Endometrial microvascular endothelial cells (primary cell): ENCODE results near the gene FAXDC2. TPM values are rescaled to one million over a fixed set of nuclear protein-coding genes. Genes with fewer than 3 reads are reported as not detected.

Experiments used
- in situ Hi-C: cut with HindIII; loops from 2 replicates; pipeline ENCODE4 v1.10.0; 2017; ENCODE audit warnings: low sequenced_read_pairs, low pct_unique_long_range_greater_than_20kb; ENCODE audit errors: inconsistent ontology term
- total RNA-seq: library from RNA; depleted of rRNA; stranded (reverse); fragments of >200 nt; gene quantifications from one replicate; pipeline ENCODE4 v1.2.3, GENCODE V29; 2015; ENCODE audit errors: inconsistent ontology term

Gene FAXDC2
- total RNA-seq, 1 donor from 2014 or later: 3.3 TPM

DNA sequence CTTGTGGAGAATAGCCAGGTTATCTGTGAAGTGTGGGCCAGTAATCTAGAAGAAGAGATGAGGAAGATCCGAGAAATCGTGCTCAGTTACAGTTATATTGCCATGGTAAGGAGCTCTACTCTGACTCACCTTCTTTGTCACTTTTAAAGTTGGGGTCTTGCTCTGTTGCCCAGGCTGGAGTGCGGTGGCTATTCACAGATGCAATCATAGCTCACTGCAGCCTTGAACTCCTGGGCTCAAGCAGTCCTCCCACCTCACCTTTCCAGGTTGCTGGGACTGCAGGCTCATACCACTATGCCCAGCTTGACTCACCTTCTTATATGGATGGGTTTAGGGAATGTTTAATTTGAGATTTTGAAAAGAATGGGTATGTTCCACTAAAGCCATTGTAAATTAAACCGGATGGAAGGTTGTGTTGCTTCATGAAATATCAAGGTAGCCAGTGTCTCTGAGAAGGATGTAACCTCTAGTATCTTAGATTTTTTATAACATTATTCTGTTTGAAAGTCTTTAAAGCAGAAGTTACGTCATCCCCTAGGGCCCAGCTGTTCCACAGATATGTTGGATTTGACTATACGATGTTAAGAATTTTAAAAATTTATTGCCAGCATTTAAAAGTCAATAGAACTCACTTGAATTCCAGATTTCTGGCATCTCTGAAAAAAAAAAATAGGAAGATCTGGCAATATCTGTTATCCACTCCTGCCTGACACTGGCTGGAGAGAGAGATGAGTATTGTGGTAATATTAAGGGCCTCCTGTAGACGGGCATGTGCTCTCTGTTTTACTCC is 13.1 kb upstream of the FAXDC2 start:
- in situ Hi-C loops: no loop called here

DNA sequence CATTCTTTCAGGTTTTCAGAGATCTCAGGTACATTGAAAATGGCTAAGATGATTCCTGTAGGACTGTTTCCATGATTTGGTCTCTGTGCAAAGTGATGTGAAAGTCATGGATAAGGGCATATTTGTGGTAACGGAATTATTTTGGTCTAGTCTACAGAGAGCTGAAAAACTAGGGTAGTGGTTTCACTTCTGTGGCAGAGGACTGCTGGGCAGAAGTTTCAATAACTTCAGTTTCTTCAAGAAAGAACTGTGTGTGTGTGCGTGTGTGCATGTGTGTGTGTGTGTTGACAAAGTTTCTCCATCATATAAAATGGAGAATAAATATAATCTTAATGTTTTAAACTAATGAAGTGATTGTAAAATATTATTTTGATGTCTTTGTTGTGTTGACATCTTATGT is 12.4 kb upstream of the FAXDC2 start:
- in situ Hi-C loops: no loop called here

DNA sequence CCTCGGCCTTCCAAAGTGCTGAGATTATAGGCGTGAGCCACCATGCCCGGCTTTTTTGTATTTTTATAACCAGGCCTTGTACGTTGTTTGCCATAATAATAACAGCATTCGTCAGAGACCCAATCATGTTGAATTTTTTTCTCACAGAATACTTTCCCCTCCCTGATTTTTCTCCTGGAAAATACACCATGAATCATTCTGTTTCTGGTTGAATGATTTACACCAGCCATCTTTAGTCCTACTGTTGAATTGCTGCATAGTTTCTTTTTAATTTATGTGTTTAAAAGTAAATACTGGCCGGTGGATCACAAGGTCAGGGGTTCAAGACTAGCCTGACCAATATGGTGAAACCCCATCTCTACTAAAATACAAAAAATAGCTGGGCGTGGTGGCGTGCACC is 11.5 kb upstream of the FAXDC2 start:
- in situ Hi-C loops: no loop called here

DNA sequence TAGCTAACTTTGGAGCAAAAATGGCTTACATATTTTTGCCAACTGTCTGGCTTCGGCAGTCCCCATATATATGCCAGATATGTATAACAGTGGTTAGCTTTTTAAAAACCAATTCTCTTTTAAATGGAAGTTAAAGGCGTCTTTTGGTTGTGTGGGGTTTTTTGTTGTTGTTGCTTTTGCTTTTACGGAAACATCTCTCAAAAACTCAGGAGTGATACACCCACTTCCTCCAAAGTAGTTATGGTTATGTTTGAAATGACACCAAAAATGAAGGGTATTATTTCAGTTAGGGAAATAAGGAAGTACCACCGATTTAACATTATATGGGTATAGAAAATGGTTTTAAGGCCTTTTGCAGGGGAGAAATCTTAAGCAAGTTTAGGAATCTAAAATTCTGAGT is 10.4 kb upstream of the FAXDC2 start:
- in situ Hi-C loops: no loop called here

DNA sequence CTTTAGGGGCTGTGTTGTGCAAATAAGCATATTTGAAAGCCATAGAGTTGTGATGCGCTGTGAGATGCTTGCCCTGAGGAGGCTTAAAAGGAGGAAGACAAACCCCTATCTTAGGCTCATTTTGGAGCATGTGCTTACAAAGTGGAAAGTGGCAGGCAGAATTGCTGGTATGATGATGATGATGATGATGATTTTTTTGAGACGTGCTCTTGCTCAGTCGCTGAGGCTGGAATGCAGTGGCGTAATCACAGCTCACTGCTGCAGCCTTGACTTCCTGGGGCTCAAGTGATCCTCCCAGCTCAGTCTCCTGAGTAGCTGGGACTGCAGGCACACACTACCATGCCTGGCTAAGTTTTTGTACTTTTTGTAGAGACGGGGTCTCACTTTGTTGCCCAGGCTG is 9.7 kb upstream of the FAXDC2 start:
- in situ Hi-C loops: no loop called here

DNA sequence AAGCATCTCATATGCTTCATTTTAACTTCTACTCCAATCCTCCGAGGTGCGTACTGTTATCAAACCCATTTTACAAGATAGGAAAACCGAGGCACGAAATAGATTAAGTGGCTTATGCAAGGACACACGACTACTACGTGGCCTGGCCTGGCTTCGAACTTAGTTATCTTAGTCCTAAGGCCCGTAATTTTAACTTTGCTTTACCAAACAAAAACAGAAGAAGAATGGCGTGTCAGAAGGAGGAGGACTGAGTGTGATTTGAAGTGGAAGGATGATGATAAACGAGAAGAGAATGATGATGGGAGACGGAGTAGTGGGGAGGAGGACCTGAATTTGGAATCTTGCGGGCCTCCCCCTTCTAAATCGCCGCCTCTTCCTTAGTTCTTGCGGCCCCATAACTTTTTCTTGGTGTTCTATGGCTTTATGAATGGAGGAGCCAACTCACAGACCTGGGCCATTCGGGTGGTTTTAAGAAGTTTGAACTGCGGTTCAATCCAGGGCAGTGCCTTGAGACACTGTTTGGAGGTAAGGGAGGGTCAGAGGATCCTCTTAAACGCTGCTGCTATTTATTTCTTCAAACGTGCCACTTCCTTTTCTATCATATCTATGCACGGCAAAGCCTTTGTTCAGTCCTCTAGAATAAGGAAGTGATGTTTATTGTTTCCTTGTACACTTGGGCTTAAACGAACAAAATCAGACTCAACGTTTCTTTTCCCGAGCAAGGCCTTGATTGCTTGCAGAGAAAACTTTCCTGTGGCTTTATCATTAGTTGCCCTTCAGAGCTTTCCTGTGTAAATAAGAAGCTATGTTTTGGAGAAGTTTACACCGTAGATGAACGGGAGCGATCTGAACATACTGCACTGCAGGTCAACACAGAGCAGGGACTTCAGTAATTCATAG is 8.8 kb upstream of the FAXDC2 start:
- in situ Hi-C loops: no loop called here

GRCh38 chr5:154858297-154858971 is 8.0 kb upstream of the FAXDC2 start, which contains the start of gene CNOT8:
TSS of gene CNOT8 (plus strand) at chr5:154858627. CDS start at chr5:154863279, 4,652 bp downstream.
- in situ Hi-C loops: no loop called here

- in situ Hi-C loops: no loop called here
These were observed 7.3 kb upstream of the FAXDC2 start for GRCh38 chr5:154857530-154858296.

- in situ Hi-C loops: no loop called here
These were observed 948 bp upstream of the FAXDC2 start for GRCh38 chr5:154851351-154851750.

- in situ Hi-C loops: no loop called here
These were observed 607 bp downstream of the FAXDC2 start for GRCh38 chr5:154849791-154850201.

DNA sequence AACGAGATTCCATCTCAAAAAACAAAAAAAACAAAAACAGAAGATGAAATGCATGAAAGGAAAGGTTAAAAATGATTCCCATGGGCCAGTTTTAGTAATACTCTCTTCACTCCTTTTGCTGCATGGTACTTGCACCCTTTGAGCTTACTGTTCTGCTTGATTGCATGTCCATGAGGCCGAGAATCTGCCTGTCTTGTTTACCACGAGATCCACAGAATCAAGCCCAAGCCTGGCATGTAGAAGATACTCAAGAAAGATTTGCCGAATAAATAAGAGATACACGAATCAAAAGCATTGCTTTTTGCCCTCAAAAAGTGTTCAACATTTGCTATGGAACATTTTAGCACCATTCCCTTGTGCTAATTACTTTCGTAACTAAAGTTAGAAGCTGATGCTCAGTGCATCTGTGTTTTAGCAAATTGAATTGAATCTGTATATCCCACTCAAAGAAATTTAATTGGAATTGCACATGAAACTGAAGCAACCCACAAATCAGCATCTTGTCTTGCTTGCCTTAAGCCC is 1.1 kb downstream of the FAXDC2 start:
- in situ Hi-C loops: no loop called here

GRCh38 chr5:154844809-154845208 is 5.6 kb downstream of the FAXDC2 start:
- in situ Hi-C loops: no loop called here

- in situ Hi-C loops: no loop called here
These were observed 7.5 kb downstream of the FAXDC2 start for GRCh38 chr5:154842689-154843530.

DNA sequence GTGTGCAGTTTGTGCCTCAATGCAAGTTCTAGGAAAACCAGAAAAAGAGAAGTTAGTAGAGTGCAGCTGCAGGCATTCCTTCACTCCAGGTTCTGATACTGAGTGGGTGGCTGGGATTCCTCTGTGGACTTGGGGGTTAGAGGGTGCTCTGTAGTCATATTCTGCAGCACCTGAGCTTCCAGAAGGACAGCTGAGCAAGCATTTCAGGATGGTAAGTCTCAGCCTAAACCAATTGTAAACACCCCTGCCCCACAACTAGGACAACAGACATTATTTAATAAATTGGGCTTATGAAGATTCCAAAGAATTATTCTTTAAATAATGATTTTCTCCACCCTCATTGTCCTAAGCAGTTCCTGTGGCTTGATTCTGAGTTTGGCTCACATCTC is 9.1 kb downstream of the FAXDC2 start:
- in situ Hi-C loops: no loop called here

DNA sequence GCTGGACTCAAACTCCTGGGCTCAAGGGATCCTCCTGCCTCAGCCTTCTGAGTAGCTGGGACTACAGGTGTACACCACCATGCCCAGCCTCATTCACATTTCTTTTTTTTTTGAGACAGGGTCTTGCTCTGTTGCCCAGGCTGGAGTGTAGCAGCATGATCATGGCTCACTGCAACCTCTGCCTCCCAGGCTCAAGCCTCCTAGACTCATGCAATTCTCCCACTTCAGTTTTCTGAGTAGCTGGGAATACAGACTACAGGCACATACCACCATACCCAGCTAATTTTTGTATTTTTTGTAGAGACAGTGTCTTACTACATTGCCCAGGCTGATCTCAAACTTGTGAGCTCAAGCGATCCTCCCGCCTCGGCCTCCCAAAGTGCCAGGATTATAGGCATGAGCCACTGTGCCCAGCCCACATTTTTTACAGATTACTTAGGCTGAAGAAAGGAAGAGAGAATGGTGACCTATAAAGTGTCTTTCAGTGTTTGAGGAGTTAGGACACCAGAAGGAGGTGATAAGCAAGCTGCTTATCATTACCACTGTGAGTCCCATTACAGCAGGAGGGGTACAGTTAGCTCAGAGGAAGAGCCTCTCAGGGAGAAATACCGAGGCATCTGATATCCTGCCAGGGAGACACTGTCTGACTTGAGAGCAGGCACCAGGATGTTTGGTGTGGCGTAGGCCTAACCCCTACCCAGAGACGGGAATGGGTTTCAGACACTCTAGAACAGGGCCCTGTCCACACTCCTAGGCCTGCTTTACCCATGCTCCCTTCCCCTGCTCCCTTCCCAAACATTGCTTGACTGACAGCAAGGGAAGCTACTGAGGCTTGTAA is 9.7 kb downstream of the FAXDC2 start:
- in situ Hi-C loops: no loop called here

DNA sequence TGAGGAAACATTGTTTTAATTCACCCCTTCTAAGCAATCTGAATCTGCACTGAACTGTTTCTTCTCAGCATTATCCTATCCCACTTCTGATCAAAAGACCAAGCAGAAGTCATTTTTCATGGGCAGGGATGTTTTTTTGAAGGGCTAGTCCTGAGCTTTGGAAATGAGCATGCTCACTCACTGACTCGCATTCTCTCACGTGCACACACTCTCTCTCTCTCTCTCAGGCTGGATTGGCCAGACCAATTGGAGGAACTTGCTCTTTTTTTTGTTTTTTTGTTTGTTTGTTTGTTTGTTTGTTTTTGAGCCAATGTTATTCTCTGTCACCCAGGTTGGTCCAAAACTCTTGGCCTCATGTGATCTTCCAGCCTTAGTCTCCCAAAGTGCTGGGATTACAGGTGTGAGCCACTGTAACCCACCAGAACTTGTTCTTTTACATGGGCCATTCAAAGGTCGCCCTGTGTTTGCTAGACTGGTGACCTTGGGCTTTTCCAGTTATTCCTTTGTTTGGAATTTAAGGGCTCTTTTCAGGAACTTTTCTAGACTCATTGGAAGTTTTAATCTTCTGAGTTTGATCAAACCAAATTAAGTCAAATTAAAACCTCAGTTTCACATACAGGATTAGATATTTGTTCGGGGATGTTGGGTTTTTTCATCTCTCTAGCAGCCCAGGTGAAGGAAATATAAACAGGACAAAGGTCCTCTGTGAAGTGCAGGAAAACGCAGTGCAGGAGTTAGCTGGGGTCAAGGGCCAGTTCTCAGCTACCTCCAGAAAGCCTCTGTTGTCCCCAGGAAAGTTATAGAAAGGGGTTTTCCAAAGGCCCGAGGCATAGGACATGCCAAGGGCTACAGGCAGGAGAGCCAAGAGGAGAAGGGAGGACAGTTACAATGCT is 13.1 kb downstream of the FAXDC2 start:
- in situ Hi-C loops: no loop called here
